Ishikawa (cell line): Measurements from ENCODE around the gene ZNF155.

Source experiments
- CEBPB ChIP-seq: IDR thresholded peaks from 2 replicates; pipeline ENCODE4 v1.6.1; 2012
- CREB1 ChIP-seq: IDR thresholded peaks from 2 replicates; pipeline ENCODE4 v1.6.1; 2012; ENCODE audit warnings: low read depth
- EGR1 ChIP-seq: IDR thresholded peaks from 2 replicates; pipeline ENCODE4 v1.6.1; 2012
- EP300 ChIP-seq: IDR thresholded peaks from 2 replicates; pipeline ENCODE4 v1.6.1; 2012; ENCODE audit warnings: borderline replicate concordance
- NFIC ChIP-seq: IDR thresholded peaks from 2 replicates; pipeline ENCODE4 v1.6.1; 2012
- TAF1 ChIP-seq: IDR thresholded peaks from 2 replicates; pipeline ENCODE4 v1.6.1; 2012; ENCODE audit warnings: low read depth, mild to moderate bottlenecking
- TCF12 ChIP-seq: IDR thresholded peaks from 2 replicates; pipeline ENCODE4 v1.6.1; 2012; ENCODE audit warnings: low read depth
- TF ChIP-seq, protein P1 (sequence below): IDR thresholded peaks from 2 replicates; pipeline ENCODE4 v1.6.1; 2012
- TF ChIP-seq, protein P2 (sequence below): IDR thresholded peaks from 2 replicates; pipeline ENCODE4 v1.6.1; 2012; ENCODE audit warnings: low read depth, mild to moderate bottlenecking

DNA sequence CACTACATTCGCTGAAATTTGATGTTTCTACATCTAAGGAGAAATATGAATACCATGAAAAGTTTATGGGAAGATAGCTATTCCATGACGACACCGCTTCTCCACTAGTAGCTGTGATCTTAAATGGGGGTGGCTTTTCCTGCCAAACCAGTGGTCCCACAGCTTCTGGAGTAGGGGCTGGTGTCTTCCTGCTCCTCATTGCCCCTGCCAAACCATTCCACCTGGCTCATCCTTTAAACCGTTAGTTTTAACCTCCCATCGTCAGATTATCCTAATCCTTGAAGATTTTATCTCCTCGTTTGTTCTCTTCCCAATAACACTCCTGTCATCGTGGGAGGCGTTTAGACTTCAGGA lies 18.2 kb downstream of the ZNF155 start:
- no peak for TF ChIP-seq NFIC
- TF ChIP-seq, protein P1, sequence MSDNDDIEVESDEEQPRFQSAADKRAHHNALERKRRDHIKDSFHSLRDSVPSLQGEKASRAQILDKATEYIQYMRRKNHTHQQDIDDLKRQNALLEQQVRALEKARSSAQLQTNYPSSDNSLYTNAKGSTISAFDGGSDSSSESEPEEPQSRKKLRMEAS, result no peak
- no peak for TF ChIP-seq EP300
- no peak for TF ChIP-seq TAF1
- TF ChIP-seq CREB1, result no peak
- no peak for TF ChIP-seq EGR1
- TF ChIP-seq, protein P2, sequence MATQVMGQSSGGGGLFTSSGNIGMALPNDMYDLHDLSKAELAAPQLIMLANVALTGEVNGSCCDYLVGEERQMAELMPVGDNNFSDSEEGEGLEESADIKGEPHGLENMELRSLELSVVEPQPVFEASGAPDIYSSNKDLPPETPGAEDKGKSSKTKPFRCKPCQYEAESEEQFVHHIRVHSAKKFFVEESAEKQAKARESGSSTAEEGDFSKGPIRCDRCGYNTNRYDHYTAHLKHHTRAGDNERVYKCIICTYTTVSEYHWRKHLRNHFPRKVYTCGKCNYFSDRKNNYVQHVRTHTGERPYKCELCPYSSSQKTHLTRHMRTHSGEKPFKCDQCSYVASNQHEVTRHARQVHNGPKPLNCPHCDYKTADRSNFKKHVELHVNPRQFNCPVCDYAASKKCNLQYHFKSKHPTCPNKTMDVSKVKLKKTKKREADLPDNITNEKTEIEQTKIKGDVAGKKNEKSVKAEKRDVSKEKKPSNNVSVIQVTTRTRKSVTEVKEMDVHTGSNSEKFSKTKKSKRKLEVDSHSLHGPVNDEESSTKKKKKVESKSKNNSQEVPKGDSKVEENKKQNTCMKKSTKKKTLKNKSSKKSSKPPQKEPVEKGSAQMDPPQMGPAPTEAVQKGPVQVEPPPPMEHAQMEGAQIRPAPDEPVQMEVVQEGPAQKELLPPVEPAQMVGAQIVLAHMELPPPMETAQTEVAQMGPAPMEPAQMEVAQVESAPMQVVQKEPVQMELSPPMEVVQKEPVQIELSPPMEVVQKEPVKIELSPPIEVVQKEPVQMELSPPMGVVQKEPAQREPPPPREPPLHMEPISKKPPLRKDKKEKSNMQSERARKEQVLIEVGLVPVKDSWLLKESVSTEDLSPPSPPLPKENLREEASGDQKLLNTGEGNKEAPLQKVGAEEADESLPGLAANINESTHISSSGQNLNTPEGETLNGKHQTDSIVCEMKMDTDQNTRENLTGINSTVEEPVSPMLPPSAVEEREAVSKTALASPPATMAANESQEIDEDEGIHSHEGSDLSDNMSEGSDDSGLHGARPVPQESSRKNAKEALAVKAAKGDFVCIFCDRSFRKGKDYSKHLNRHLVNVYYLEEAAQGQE, result no peak
- TF ChIP-seq CEBPB, result no peak
- TF ChIP-seq TCF12, result no peak
